GM18505 (cell line): ENCODE results near the gene MMP2.

Experiments
- ATAC-seq: cut with Tn5 transposase; IDR thresholded peaks from one replicate; pipeline ENCODE4 v1.9.1; 2021; ENCODE audit not compliant: unreplicated experiment
- POLR2A ChIP-seq: IDR thresholded peaks from 4 replicates; pipeline ENCODE4 v1.6.1; 2011; ENCODE audit warnings: borderline replicate concordance; ENCODE audit not compliant: insufficient read depth, insufficient read length; ENCODE audit errors: extremely low read depth

MMP2 gene

GRCh38 chr16:55503726-55504550, 24.9 kb downstream of the MMP2 start:
- TF ChIP-seq POLR2A = no peak
- ATAC-seq = no peak

DNA sequence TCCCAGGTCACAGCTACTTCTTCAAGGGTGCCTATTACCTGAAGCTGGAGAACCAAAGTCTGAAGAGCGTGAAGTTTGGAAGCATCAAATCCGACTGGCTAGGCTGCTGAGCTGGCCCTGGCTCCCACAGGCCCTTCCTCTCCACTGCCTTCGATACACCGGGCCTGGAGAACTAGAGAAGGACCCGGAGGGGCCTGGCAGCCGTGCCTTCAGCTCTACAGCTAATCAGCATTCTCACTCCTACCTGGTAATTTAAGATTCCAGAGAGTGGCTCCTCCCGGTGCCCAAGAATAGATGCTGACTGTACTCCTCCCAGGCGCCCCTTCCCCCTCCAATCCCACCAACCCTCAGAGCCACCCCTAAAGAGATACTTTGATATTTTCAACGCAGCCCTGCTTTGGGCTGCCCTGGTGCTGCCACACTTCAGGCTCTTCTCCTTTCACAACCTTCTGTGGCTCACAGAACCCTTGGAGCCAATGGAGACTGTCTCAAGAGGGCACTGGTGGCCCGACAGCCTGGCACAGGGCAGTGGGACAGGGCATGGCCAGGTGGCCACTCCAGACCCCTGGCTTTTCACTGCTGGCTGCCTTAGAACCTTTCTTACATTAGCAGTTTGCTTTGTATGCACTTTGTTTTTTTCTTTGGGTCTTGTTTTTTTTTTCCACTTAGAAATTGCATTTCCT, 26.5 kb downstream of the MMP2 start:
- no peak for ATAC-seq
- no peak for TF ChIP-seq POLR2A

- TF ChIP-seq POLR2A = no peak
- no peak for ATAC-seq
Measured at GRCh38 chr16:55506083-55506482, 27.1 kb downstream of the MMP2 start.

- no peak for ATAC-seq
- no peak for TF ChIP-seq POLR2A
Measured at GRCh38 chr16:55506708-55507107, 27.7 kb downstream of the MMP2 start.

GRCh38 chr16:55508271-55508921, 29.4 kb downstream of the MMP2 start:
- TF ChIP-seq POLR2A = no peak
- no peak for ATAC-seq

GRCh38 chr16:55508941-55509931, 30.2 kb downstream of the MMP2 start, which contains the start of gene LPCAT2:
Gene LPCAT2 (plus strand): TSS chr16:55509072. CDS start chr16:55509182, 110 bp downstream.
- ATAC-seq = no peak
- no peak for TF ChIP-seq POLR2A

- TF ChIP-seq POLR2A = no peak
- no peak for ATAC-seq
Measured at GRCh38 chr16:55510185-55510805, 31.3 kb downstream of the MMP2 start.

DNA sequence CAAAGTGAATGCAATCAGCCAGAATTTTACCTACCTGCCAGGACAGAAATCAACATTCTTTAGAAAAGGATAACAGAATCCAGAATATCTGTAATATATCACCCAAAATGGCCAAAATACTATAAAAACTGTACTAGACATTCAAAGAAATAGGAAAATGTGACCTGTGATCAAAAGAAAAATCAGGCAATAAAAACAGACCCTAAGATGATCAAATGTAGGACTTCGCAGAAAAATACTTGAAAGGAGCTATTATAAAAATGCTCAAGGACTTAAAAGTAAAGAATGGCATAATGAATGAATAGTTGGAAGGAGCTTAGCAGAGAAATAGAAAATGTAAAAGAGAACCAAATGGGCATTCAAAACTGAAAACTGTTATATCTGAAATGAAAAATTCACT, 33.9 kb downstream of the MMP2 start:
- no peak for TF ChIP-seq POLR2A
- ATAC-seq = no peak

- no peak for ATAC-seq
- TF ChIP-seq POLR2A = no peak
Measured at GRCh38 chr16:55513616-55514015, 34.6 kb downstream of the MMP2 start.

GRCh38 chr16:55515111-55515510, 36.1 kb downstream of the MMP2 start:
- no peak for ATAC-seq

GRCh38 chr16:55521792-55522191, 42.8 kb downstream of the MMP2 start:
- no peak for ATAC-seq
- TF ChIP-seq POLR2A = no peak

More at GRCh38 chr16:55515111-55515510, 36.1 kb downstream of the MMP2 start:
- no peak for TF ChIP-seq POLR2A

DNA sequence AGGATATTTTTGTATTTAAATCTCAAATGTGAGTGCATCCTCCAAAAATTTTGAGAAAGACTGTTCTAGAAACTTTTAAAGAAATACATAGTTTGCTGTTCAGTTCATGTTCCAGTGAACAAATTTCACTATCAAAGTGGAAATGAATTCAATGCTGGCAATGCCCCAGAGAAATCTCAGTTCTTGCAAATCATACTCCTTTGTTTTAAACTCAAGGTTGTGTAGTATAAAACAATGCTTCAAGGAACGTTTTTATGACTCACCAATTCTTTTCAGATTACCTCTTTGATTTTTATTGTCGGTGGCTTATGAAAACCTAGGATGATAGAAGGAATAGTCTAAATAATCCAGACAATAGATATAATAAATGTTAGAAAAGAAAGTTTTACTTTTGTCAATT, 47.4 kb downstream of the MMP2 start:
- no peak for ATAC-seq
- TF ChIP-seq POLR2A = no peak
